H1 (cell line): ENCODE measurements around the gene FES. TPM values are rescaled to one million over a fixed set of nuclear protein-coding genes. Genes with fewer than 3 reads are reported as not detected.

ENCODE experiments used
- CTCF ChIA-PET: fragments of 300-600 bp; sonication (Branson Sonifier 250); formaldehyde crosslinking; loops from one replicate; lab custom pipeline; 2021; ENCODE audit not compliant: partially characterized antibody; lab: Charles Lee
- POLR2A ChIA-PET: fragments of 300-600 bp; sonication (Branson Sonifier 250); formaldehyde crosslinking; loops from one replicate; lab custom pipeline; 2021; ENCODE audit warnings: inconsistent platforms; ENCODE audit not compliant: partially characterized antibody; lab: Charles Lee
- DNase-seq, 2 experiments: peaks; one replicate each; pipeline versions ENCODE4 v3.0.0 to v3.0.0-alpha.2; 2010 to 2022; ENCODE audit warnings: low spot score in 2 of 2, low read depth in 1 of 2, mixed read lengths in 1 of 2
- FAIRE-seq: peaks from 2 replicates; lab custom pipeline; 2011; peaks lifted over from hg19 to GRCh38; lab: Jason Lieb, UNC
- H2AFZ ChIP-seq: 2 replicates; pipeline ENCODE4 v1.8.1; 2012; ENCODE audit warnings: low read length, inconsistent platforms
- H2AK5ac ChIP-seq: 2 replicates; pipeline ENCODE4 v1.6.1; 2013; ENCODE audit warnings: low read depth, low read length
- H2BK120ac ChIP-seq: replicated peaks from 2 replicates; pipeline ENCODE3; 2013; ENCODE audit warnings: low read depth, low read length, inconsistent platforms
- H2BK12ac ChIP-seq: 2 replicates; pipeline ENCODE4 v1.6.1; 2013; ENCODE audit warnings: low read depth, low read length
- H2BK15ac ChIP-seq: 2 replicates; pipeline ENCODE4 v1.6.1; 2013; ENCODE audit warnings: low read length
- H2BK20ac ChIP-seq: 2 replicates; pipeline ENCODE4 v1.6.1; 2013; ENCODE audit warnings: low read length
- H2BK5ac ChIP-seq: 2 replicates; pipeline ENCODE4 v1.6.1; 2013; ENCODE audit warnings: low read depth, low read length
- H3K14ac ChIP-seq: 2 replicates; pipeline ENCODE4 v1.6.1; 2013; ENCODE audit warnings: inconsistent platforms; ENCODE audit not compliant: insufficient read length
- H3K18ac ChIP-seq: 2 replicates; pipeline ENCODE4 v1.6.1; 2013; ENCODE audit warnings: low read length; ENCODE audit errors: extremely low read depth
- H3K23ac ChIP-seq: 2 replicates; pipeline ENCODE4 v1.6.1; 2013; ENCODE audit warnings: inconsistent platforms; ENCODE audit not compliant: insufficient read length
- H3K23me2 ChIP-seq: 2 replicates; pipeline ENCODE4 v1.6.1; 2013; ENCODE audit warnings: low read depth, low read length
- H3K27ac ChIP-seq: 2 replicates; pipeline ENCODE4 v1.6.1; 2011; ENCODE audit warnings: low read depth, low read length, inconsistent platforms
- H3K27me3 ChIP-seq, 4 experiments: replicated peaks in 1 of 4; 1 replicate in 1 of 4; 2 replicates in 3 of 4; pipeline versions ENCODE4 v1.6.1 to v1.8.1; 2011 to 2013; ENCODE audit warnings: low read length in 3 of 4, mild to moderate bottlenecking in 3 of 4, inconsistent platforms in 2 of 4, mixed read lengths in 2 of 4, moderate library complexity in 1 of 4; ENCODE audit not compliant: control insufficient read depth in 3 of 4, insufficient read depth in 3 of 4; ENCODE audit errors: extremely low read depth in 1 of 4
- H3K36me3 ChIP-seq, 4 experiments: 2 replicates each; pipeline versions ENCODE4 v1.6.1 to v1.8.1; 2011 to 2013; ENCODE audit warnings: mild to moderate bottlenecking in 4 of 4, low read length in 3 of 4, moderate library complexity in 2 of 4, control low read depth in 1 of 4, inconsistent platforms in 1 of 4; ENCODE audit not compliant: insufficient read depth in 4 of 4, control insufficient read depth in 2 of 4
- H3K4ac ChIP-seq: replicated peaks from 2 replicates; pipeline ENCODE3; 2013; ENCODE audit warnings: low read length, low read depth, mixed read lengths, inconsistent platforms; ENCODE audit not compliant: insufficient read length
- H3K4me1 ChIP-seq, 4 experiments: replicated peaks in 1 of 4; 1 replicate in 1 of 4; 2 replicates in 3 of 4; pipeline versions ENCODE4 v1.6.1 to v1.8.1; 2011 to 2013; ENCODE audit warnings: low read length in 3 of 4, inconsistent platforms in 2 of 4, mixed read lengths in 1 of 4; ENCODE audit not compliant: insufficient read depth in 4 of 4, control insufficient read depth in 3 of 4
- H3K4me2 ChIP-seq, 2 experiments: 2 replicates each; pipeline versions ENCODE4 v1.6.1 to v1.8.1; 2011 to 2013; ENCODE audit warnings: low read depth in 2 of 2, low read length in 2 of 2, control low read depth in 1 of 2, inconsistent platforms in 1 of 2, mild to moderate bottlenecking in 1 of 2; ENCODE audit not compliant: insufficient read depth in 1 of 2
- H3K4me3 ChIP-seq, 4 experiments: fragments of 200-600, 300-600 bp in 1 of 4; sonication (generic), shearing (Covaris generic), sonication (Bioruptor Twin) in 1 of 4; 2 replicates each; pipeline versions ENCODE4 v1.5.1 to v1.8.1; 2011 to 2016; ENCODE audit warnings: low read length in 4 of 4, low read depth in 3 of 4, control low read depth in 2 of 4, inconsistent platforms in 2 of 4, mild to moderate bottlenecking in 2 of 4, mixed read lengths in 1 of 4, moderate library complexity in 1 of 4; ENCODE audit not compliant: insufficient read depth in 2 of 4; ENCODE audit errors: extremely low read depth in 1 of 4
- H3K56ac ChIP-seq: replicated peaks from 2 replicates; pipeline ENCODE3; 2013; ENCODE audit warnings: low read depth, mild to moderate bottlenecking, mixed read lengths, low read length, inconsistent platforms; ENCODE audit not compliant: insufficient read length
- H3K79me1 ChIP-seq: 2 replicates; pipeline ENCODE4 v1.6.1; 2013; ENCODE audit warnings: low read depth, low read length, control low read depth
- H3K79me2 ChIP-seq, 2 experiments: 2 replicates each; pipeline versions ENCODE4 v1.6.1 to v1.8.1; 2012 to 2013; ENCODE audit warnings: low read length in 2 of 2, mild to moderate bottlenecking in 2 of 2, inconsistent platforms in 1 of 2; ENCODE audit not compliant: insufficient read depth in 2 of 2, control insufficient read depth in 1 of 2
- H3K9ac ChIP-seq, 4 experiments: replicated peaks in 1 of 4; 1 replicate in 1 of 4; 2 replicates in 3 of 4; pipeline versions ENCODE4 v1.6.1 to v1.8.1; 2011 to 2013; ENCODE audit warnings: low read depth in 3 of 4, low read length in 3 of 4, control low read depth in 2 of 4, mild to moderate bottlenecking in 2 of 4, moderate library complexity in 2 of 4, inconsistent platforms in 1 of 4; ENCODE audit errors: extremely low read depth in 1 of 4
- H3K9me3 ChIP-seq, 2 experiments: 2 replicates each; pipeline versions ENCODE4 v1.6.1 to v1.8.1; 2012 to 2013; ENCODE audit warnings: mild to moderate bottlenecking in 2 of 2, moderate library complexity in 2 of 2, control low read depth in 1 of 2, inconsistent platforms in 1 of 2, low read depth in 1 of 2, low read length in 1 of 2, mixed read lengths in 1 of 2; ENCODE audit not compliant: insufficient read depth in 2 of 2
- H4K20me1 ChIP-seq, 2 experiments: replicated peaks in 1 of 2; 2 replicates each; pipeline versions ENCODE3 to v1.8.1; 2011 to 2013; ENCODE audit warnings: inconsistent platforms in 2 of 2, low read length in 2 of 2, mild to moderate bottlenecking in 1 of 2; ENCODE audit not compliant: insufficient read depth in 2 of 2, control insufficient read depth in 1 of 2
- H4K5ac ChIP-seq: 2 replicates; pipeline ENCODE4 v1.6.1; 2013; ENCODE audit warnings: low read length, low read depth, mixed read lengths, inconsistent platforms; ENCODE audit not compliant: insufficient read length
- H4K8ac ChIP-seq: 2 replicates; pipeline ENCODE4 v1.8.0; 2013; ENCODE audit warnings: mild to moderate bottlenecking, moderate library complexity, low read length, inconsistent platforms; ENCODE audit not compliant: insufficient read depth; ENCODE audit errors: extremely low read depth
- H4K91ac ChIP-seq: replicated peaks from 2 replicates; pipeline ENCODE3; 2013; ENCODE audit warnings: low read length, mixed read lengths, inconsistent platforms; ENCODE audit not compliant: insufficient read length
- BACH1 ChIP-seq: IDR thresholded peaks from 2 replicates; pipeline ENCODE4 v1.6.1; 2012; ENCODE audit warnings: low read length, improper control_type of control experiment
- BCL11A ChIP-seq, 2 experiments: IDR thresholded peaks; one replicate each; pipeline ENCODE4 v1.6.1; 2011; ENCODE audit warnings: low read depth in 2 of 2, low read length in 2 of 2, mild to moderate bottlenecking in 2 of 2
- CREB1 ChIP-seq: IDR thresholded peaks from 2 replicates; pipeline ENCODE4 v1.6.1; 2012; ENCODE audit warnings: inconsistent platforms
- CTCF ChIP-seq, 3 experiments: IDR thresholded peaks; 1 replicate in 2 of 3; 2 replicates in 1 of 3; pipeline versions ENCODE4 v1.5.1 to v1.6.1; 2011; ENCODE audit warnings: low read length in 3 of 3, mild to moderate bottlenecking in 3 of 3, inconsistent platforms in 2 of 3, low read depth in 1 of 3, moderate library complexity in 1 of 3; ENCODE audit not compliant: insufficient read depth in 1 of 3; ENCODE audit errors: control extremely low read depth in 1 of 3
- EZH2 ChIP-seq: fragments of 200-600 bp; sonication (generic); IDR thresholded peaks from 2 replicates; pipeline ENCODE4 v1.7.1; 2012; ENCODE audit warnings: low read depth, mild to moderate bottlenecking, moderate library complexity, low read length, inconsistent platforms; ENCODE audit not compliant: severe bottlenecking
- HDAC6 ChIP-seq: IDR thresholded peaks from one replicate; pipeline ENCODE4 v1.7.1; 2012; ENCODE audit warnings: low read depth, mild to moderate bottlenecking, inconsistent platforms, low read length, moderate library complexity
- SIX5 ChIP-seq: IDR thresholded peaks from 2 replicates; pipeline ENCODE4 v1.6.1; 2011; ENCODE audit warnings: mild to moderate bottlenecking, low read depth, low read length
- SP2 ChIP-seq: IDR thresholded peaks from 2 replicates; pipeline ENCODE4 v1.6.1; 2012; ENCODE audit warnings: mild to moderate bottlenecking, low read length, inconsistent platforms
- YY1 ChIP-seq: IDR thresholded peaks from 2 replicates; pipeline ENCODE4 v1.6.1; 2011; ENCODE audit warnings: low read depth, mild to moderate bottlenecking, low read length
- ZNF274 ChIP-seq: IDR thresholded peaks from 2 replicates; pipeline ENCODE4 v1.7.0; 2012; ENCODE audit warnings: low read length, borderline replicate concordance; ENCODE audit errors: extremely low read depth
- WGBS, 2 experiments: shearing (Covaris generic) in 1 of 2; methylation state at CpG; one replicate each; pipeline versions ENCODE4 v1.1.6 to v1.1.7; 2013 to 2015; ENCODE audit warnings: low lambda C conversion rate in 2 of 2, mixed read lengths in 2 of 2, inconsistent platforms in 1 of 2, low coverage in 1 of 2, missing lambda C conversion rate in 1 of 2; ENCODE audit not compliant: insufficient replicate concordance in 2 of 2, insufficient coverage in 1 of 2, insufficient read length in 1 of 2; ENCODE audit errors: extremely low coverage in 1 of 2, missing lambda C conversion rate in 1 of 2; 5-methylcytosine and 5-hydroxymethylcytosine counted together
- polyA plus RNA-seq, 7 experiments: library from polyadenylated mRNA; depleted of rRNA in 3 of 7; stranded (reverse) in 5 of 7; unstranded in 2 of 7; fragments of >200 nt in 5 of 7; fragments of 200-250 nt in 2 of 7; gene quantifications; 1 replicate in 5 of 7; 2 replicates in 1 of 7; 4 replicates in 1 of 7; pipeline versions ENCODE4 v1.2.1 to v1.2.3, GENCODE V29; 2011 to 2013; ENCODE audit warnings: missing spikeins in 2 of 7, mixed read lengths in 2 of 7
- total RNA-seq: library from RNA; stranded (reverse); fragmentation: NEBNext Ultra II Directional; extraction: Animal tissue kit (Norgen Biotek cat#: 25700); gene quantifications from 2 replicates; pipeline ENCODE4 v1.2.1, GENCODE V29; 2021

FES gene
- total and polyA plus RNA-seq, 2 of the 8 experiments (the other 6 are each of a cell fraction or from before 2014, with no cell fraction given), result 8.5 to 8.6 TPM

- no peak overlapping the region for H2BK5ac ChIP-seq
- H3K4me3 ChIP-seq, result no peak overlapping the region
- H3K79me2 ChIP-seq, result no peaks in the 10 kb centered on the region
- peaks cover 14% of the 10 kb centered on the region; the same call in 1 of the 2 replicates for H3K23me2 ChIP-seq
- no peak overlapping the region for H3K9ac ChIP-seq
- no peak overlapping the region for H2BK20ac ChIP-seq
- H3K36me3 ChIP-seq, result no peaks in the 10 kb centered on the region; a peak in 2 of 8 replicates
- H2BK120ac ChIP-seq, result no peak overlapping the region
- H2BK12ac ChIP-seq, result no peak overlapping the region
- no peak overlapping the region for H3K4ac ChIP-seq
- no peak overlapping the region for H3K4me2 ChIP-seq
- no peak overlapping the region for H3K18ac ChIP-seq
- H3K9me3 ChIP-seq, result no peaks in the 10 kb centered on the region
- peaks cover 0 to 6% of the 10 kb centered on the region in 2 experiments for H4K20me1 ChIP-seq
- H3K27me3 ChIP-seq, result peaks cover 0 to 16% (median 9%) of the 10 kb centered on the region in 4 experiments; a peak in 5 of 7 replicates
- H2AFZ ChIP-seq, result no peak overlapping the region
- H2AK5ac ChIP-seq, result no peak overlapping the region
- DNase-seq (no peak), FAIRE-seq (no peak)
- H3K79me1 ChIP-seq, result no peaks in the 10 kb centered on the region
- no peak overlapping the region for H3K23ac ChIP-seq
- no peak overlapping the region for H3K56ac ChIP-seq
- no peak overlapping the region for H3K27ac ChIP-seq
- 95% methylated on average over 28 of the region's 28 CpGs; no CpG with 5 or more reads in 1 of the 2 experiments for WGBS, 2 experiments
- ChIA-PET CTCF (interaction anchor here (0.8 to 13.3 kb wide), 13 partner anchors 9 to 258 kb away, joined by 3 to 187 read pairs (median 4); partner anchors contain the start of genes FES, HDDC3 and UNC45A), POLR2A (interaction anchor here (0.8 to 1.1 kb wide), 2 partner anchors 13 to 18 kb away, joined by 3 to 4 read pairs; no protein-coding TSS in a partner anchor)
- no peak overlapping the region for H4K5ac ChIP-seq
- H4K91ac ChIP-seq, result no peak overlapping the region
- H2BK15ac ChIP-seq, result no peak overlapping the region
- H4K8ac ChIP-seq, result no peak overlapping the region; the same call in 1 of the 2 replicates
- no peak overlapping the region for H3K14ac ChIP-seq
- peaks cover 5 to 8% (median 7%) of the 10 kb centered on the region in 4 experiments; a peak in 6 of 7 replicates for H3K4me1 ChIP-seq
- TF ChIP-seq EZH2 (no peak), CREB1 (no peak), CTCF (IDR thresholded peaks at IDR 0.05; ENCODE audit: control extremely low read depth in 1 of 3, insufficient read depth in 1 of 3, low read depth in 1 of 3, low read length in 3 of 3) (no peak), BCL11A (IDR thresholded peaks at IDR 0.05; ENCODE audit: low read depth in 2 of 2, low read length in 2 of 2) (no peak), SP2 (no peak), BACH1 (no peak), HDAC6 (no peak), ZNF274 (no peak), SIX5 (no peak), YY1 (no peak)
Observed at GRCh38 chr15:90905306-90906180, 21.2 kb downstream of the FES start.
